Lower leg skin (tissue), 4 donors: ENCODE data around the gene METTL22. TPM values are rescaled to one million over a fixed set of nuclear protein-coding genes. Genes with fewer than 3 reads are reported as not detected.

Experiments used
- DNase-seq, 2 donors: peaks; one replicate each; pipeline ENCODE4 v3.0.0-alpha.2; 2019; ENCODE audit warnings: low spot score in 2 of 2
- H3K4me3 ChIP-seq: fragments of 200-600 bp; sonication (generic); 2 replicates; pipeline ENCODE4 v1.5.1; 2017; ENCODE audit warnings: mild to moderate bottlenecking, low read depth; ENCODE audit not compliant: poor library complexity, severe bottlenecking
- CTCF ChIP-seq, 3 donors: fragments of 450-650 bp; IDR thresholded peaks; one replicate each; pipeline ENCODE4 v1.5.1; 2016; ENCODE audit warnings: antibody characterized with exemption in 3 of 3, mild to moderate bottlenecking in 3 of 3, moderate library complexity in 2 of 3
- POLR2A ChIP-seq, 2 donors: fragments of 450-650 bp; IDR thresholded peaks; one replicate each; pipeline ENCODE4 v1.6.1; 2016 to 2017; ENCODE audit warnings: antibody characterized with exemption in 2 of 2, mild to moderate bottlenecking in 1 of 2, moderate library complexity in 1 of 2
- WGBS, 2 donors: methylation state at CpG; one replicate each; pipeline ENCODE4 v1.1.5; 2018; 5-methylcytosine and 5-hydroxymethylcytosine counted together
- intact Hi-C: fragments of 100-400 bp; cut with DNase I; formaldehyde crosslinking; loops from one replicate; pipeline ENCODE4 v1.15.0; 2023; ENCODE audit warnings: low total_unique reads
- total RNA-seq, 4 donors: library from RNA; depleted of rRNA; stranded (reverse); fragments of >200 nt; gene quantifications; one replicate each; pipeline ENCODE4 v1.1.0, GENCODE V29; 2016

Gene METTL22
- total RNA-seq, 4 donors from 2014 or later, result 12.9 to 49.0 (median 21.1) TPM

DNA sequence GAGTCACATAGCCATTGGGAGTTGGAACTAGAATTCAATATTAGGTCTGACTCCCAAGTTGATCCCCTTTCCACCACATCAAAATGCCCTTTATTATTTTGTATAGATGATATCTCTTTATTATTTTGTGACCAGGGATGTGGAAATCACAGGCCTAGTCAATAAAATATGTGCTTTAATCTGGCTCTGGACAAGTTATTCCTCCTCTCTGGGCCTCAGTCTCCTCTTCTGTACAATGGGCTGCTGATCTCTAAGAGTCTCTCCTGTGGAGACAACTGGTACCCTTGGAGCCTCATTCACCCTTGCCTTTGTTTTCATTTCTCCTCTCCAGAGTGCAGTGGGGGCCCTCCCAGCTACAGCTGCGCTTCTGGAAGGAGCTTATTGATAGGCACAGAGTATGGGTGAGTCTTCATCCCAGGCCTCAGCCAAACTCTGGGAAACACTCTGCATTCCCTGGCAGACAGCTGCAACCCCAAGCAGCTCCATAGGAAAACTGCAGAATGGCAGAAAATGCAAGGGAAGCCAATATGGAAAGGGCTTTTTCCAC is 48.6 kb downstream of the METTL22 start:
- no peak for TF ChIP-seq CTCF (IDR thresholded peaks at IDR 0.05)
- TF ChIP-seq POLR2A (IDR thresholded peaks at IDR 0.05), result no peak
- intact Hi-C loops, result loop anchor here (10.0 kb wide), 1 partner anchor 205 kb away; no protein-coding TSS in a partner anchor
- no peak overlapping the region for H3K4me3 ChIP-seq
- WGBS, 2 donors, result 73 to 94% methylated on average over 1 of the region's 1 CpG
- no peak for DNase-seq

DNA sequence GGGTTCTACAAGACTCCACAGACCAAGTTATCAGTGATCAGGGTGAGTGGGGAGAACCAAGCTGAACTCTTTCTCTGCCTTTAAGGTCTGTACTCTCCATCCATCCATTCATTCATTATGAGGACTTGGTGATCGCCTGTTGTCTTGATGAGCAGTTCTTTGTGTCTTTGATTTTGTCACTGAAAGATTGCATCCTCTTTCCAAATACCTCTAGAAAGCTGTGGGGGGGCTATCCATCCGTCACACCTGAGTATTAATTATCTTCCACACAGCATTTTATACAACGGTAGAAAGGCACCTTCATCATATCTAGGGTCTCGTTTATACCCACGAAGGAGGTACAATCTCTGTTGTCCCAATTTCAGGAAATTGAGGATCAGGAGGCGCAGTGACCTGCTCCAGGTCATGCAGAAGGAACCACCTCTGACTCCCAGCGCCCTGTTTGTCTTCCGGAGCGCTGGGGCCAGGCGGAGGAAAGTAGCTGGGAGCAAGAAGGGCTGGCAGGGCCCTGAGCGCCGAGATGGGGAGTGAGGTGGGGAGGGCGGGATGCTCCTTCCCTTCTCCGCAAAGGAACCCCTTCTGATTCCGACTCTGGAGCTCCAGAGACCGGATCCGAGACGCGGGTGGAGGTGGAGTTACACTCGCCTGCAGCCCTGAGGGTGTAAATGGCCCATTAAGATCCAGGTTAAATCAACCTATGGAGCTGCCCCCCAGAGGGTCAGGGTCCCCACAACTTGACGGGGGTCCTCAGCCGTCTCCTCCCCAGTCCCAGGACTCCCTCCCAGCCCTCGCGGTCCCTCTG is 52.3 kb downstream of the METTL22 start:
- whole genome bisulfite sequencing, 2 donors, result 24 to 28% methylated on average over 19 to 21 of the region's 24 CpGs
- intact Hi-C loops, result loop anchor here (10.0 kb wide), 1 partner anchor 201 kb away; no protein-coding TSS in a partner anchor
- no peak overlapping the region for H3K4me3 ChIP-seq
- TF ChIP-seq POLR2A (IDR thresholded peaks at IDR 0.05) (no peak), CTCF (IDR thresholded peaks at IDR 0.05) (no peak)
- peak in 1 of 2 donors; percentile 87 for DNase-seq

DNA sequence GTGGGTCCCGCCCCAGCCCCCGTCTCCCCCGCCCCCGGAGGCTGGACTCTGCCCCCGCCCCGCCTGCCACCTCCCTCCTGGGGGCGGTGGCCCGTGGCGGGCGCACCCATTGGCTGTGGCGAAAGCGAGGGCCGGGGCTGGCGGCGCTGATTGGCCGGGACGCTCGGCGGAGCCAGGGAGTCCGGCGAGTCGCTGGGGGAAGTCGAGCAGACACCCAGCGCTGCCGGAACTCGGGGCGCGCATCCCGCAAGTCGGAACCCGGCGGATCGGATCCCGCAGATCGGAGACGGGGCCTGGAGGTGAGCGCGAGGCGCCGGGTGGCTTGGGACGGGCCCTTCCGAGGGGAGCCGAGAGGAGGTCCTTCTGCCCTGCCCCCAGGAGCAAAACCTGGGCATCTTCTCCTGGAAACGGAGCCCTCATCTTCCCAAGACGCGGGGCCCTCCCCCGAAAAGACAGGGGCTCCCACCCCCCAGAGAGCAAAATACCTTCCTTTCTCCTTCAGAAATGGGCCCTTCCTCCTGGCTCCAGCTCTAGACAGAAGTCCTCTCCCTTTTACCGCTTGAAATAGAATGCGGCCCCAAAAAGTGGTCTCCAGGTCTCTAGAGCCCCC is 53.0 kb downstream of the METTL22 start, which contains the start of gene ABAT:
Gene ABAT (plus strand): TSS at position 205 of the 610 bp plus-strand sequence. CDS start 61,123 bp downstream, outside the sequence.
- TF ChIP-seq CTCF (IDR thresholded peaks at IDR 0.05) (no peak), POLR2A (IDR thresholded peaks at IDR 0.05) (no peak)
- intact Hi-C loops, result loop anchor here (10.0 kb wide), 1 partner anchor 200 kb away; no protein-coding TSS in a partner anchor
- 5 to 14% methylated on average over 9 to 23 of the region's 49 CpGs for WGBS, 2 donors
- H3K4me3 ChIP-seq, result peak within 1 kb of the TSS; percentile 17
- DNase-seq, result peak; percentile 82 to 97

- WGBS, 2 donors, result 64 to 75% methylated on average over 13 of the region's 13 CpGs
- TF ChIP-seq CTCF (IDR thresholded peaks at IDR 0.05) (no peak), POLR2A (IDR thresholded peaks at IDR 0.05) (no peak)
- DNase-seq, result no peak
- H3K4me3 ChIP-seq, result no peak overlapping the region
- intact Hi-C loops, result loop anchor here (10.0 kb wide), 1 partner anchor 199 kb away; no protein-coding TSS in a partner anchor
Measured at GRCh38 chr16:8675183-8676159, 54.0 kb downstream of the METTL22 start.

GRCh38 chr16:8676160-8676547 is 54.7 kb downstream of the METTL22 start:
- DNase-seq, result no peak
- 71 to 87% methylated on average over 5 of the region's 5 CpGs for WGBS, 2 donors
- intact Hi-C loops, result loop anchor here (10.0 kb wide), 1 partner anchor 199 kb away; no protein-coding TSS in a partner anchor
- TF ChIP-seq CTCF (IDR thresholded peaks at IDR 0.05), result no peak
- no peak for TF ChIP-seq POLR2A (IDR thresholded peaks at IDR 0.05)
- H3K4me3 ChIP-seq, result no peak overlapping the region
